HL-60 (cell line): ENCODE results near the gene GALNT13.

Experiments
- GABPA ChIP-seq: IDR thresholded peaks from 2 replicates; pipeline ENCODE4 v1.6.1; 2012; ENCODE audit warnings: low read depth
- POLR2AphosphoS5 ChIP-seq: IDR thresholded peaks from 2 replicates; pipeline ENCODE4 v1.6.1; 2012; ENCODE audit warnings: low read depth
- TF ChIP-seq, protein P1 (sequence below): IDR thresholded peaks from one replicate; pipeline ENCODE4 v1.5.1; 2011; ENCODE audit warnings: low read length, control low read depth, inconsistent platforms; ENCODE audit not compliant: insufficient read depth
- TF ChIP-seq, protein P2 (sequence below): IDR thresholded peaks from 2 replicates; pipeline ENCODE4 v1.6.1; 2012; ENCODE audit warnings: low read depth; ENCODE audit not compliant: insufficient replicate concordance

DNA sequence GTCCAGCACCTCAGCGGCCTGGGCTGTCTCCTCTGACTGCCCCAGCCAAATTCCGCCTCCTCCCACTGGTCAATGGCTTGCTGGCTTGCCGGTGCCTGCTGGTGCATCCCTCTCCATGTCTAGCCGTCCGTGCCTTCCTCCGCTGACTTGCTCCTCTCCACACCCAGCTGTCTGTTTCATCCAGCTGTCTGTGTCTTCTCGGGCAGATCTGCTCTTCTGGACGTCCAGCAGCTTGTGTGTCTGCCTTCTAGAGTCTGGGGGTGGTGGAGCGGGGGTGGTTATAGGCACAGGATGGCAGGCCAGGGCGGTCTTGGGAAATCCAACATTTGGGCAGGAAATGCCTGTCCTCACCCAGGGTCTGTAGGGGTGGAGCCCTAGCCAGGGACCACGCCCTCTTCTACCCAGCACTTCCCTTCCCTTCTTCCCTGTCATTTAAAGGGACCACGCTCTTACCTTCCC, 369.2 kb downstream of the GALNT13 start:
- TF ChIP-seq, protein P1, sequence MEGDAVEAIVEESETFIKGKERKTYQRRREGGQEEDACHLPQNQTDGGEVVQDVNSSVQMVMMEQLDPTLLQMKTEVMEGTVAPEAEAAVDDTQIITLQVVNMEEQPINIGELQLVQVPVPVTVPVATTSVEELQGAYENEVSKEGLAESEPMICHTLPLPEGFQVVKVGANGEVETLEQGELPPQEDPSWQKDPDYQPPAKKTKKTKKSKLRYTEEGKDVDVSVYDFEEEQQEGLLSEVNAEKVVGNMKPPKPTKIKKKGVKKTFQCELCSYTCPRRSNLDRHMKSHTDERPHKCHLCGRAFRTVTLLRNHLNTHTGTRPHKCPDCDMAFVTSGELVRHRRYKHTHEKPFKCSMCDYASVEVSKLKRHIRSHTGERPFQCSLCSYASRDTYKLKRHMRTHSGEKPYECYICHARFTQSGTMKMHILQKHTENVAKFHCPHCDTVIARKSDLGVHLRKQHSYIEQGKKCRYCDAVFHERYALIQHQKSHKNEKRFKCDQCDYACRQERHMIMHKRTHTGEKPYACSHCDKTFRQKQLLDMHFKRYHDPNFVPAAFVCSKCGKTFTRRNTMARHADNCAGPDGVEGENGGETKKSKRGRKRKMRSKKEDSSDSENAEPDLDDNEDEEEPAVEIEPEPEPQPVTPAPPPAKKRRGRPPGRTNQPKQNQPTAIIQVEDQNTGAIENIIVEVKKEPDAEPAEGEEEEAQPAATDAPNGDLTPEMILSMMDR, result no peak
- TF ChIP-seq GABPA (no peak), POLR2AphosphoS5 (no peak)
- TF ChIP-seq, protein P2, sequence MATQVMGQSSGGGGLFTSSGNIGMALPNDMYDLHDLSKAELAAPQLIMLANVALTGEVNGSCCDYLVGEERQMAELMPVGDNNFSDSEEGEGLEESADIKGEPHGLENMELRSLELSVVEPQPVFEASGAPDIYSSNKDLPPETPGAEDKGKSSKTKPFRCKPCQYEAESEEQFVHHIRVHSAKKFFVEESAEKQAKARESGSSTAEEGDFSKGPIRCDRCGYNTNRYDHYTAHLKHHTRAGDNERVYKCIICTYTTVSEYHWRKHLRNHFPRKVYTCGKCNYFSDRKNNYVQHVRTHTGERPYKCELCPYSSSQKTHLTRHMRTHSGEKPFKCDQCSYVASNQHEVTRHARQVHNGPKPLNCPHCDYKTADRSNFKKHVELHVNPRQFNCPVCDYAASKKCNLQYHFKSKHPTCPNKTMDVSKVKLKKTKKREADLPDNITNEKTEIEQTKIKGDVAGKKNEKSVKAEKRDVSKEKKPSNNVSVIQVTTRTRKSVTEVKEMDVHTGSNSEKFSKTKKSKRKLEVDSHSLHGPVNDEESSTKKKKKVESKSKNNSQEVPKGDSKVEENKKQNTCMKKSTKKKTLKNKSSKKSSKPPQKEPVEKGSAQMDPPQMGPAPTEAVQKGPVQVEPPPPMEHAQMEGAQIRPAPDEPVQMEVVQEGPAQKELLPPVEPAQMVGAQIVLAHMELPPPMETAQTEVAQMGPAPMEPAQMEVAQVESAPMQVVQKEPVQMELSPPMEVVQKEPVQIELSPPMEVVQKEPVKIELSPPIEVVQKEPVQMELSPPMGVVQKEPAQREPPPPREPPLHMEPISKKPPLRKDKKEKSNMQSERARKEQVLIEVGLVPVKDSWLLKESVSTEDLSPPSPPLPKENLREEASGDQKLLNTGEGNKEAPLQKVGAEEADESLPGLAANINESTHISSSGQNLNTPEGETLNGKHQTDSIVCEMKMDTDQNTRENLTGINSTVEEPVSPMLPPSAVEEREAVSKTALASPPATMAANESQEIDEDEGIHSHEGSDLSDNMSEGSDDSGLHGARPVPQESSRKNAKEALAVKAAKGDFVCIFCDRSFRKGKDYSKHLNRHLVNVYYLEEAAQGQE, result no peak
